ENCODE data around the gene GNB1L.

Gene GNB1L

DNA sequence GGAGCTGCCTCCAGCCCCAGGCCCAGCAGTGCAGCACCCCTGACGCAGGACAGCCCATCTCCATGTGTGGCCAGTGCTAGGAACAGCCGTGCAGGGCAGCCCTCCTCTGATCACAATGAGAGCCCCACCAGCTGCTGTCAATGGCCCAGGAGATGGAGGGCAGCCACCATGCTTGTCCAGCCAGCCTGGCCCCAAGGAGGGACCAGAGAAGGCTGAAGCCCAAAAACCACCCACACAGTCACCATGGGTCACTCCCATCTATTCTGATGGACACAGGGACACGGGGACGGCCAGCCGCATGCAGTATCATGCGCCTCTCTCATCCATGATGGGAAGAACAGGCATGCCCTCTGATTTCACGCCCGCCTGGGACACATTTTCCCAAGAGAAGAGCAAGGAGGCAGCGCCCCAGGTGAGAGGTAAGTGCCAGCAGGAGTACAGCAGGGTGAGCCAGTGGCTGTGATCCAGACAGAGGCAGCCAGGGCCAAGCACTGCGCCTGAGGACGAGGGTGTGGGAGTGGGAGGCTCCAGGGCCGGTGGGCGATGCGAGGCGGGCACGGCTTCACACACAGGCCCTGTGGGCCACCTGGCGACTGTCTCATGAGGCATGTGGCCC lies 33.6 kb upstream of the GNB1L start:
- H2AFZ ChIP-seq (ENCODE audit: low read length), result no peak overlapping the region
- no peak overlapping the region for H4K8ac ChIP-seq (ENCODE audit: low read depth, low read length)
- peak overlapping the region; percentile 1 for H3K4ac ChIP-seq (ENCODE audit: low read length)
- H3K79me1 ChIP-seq (ENCODE audit: low read depth, low read length), result peaks cover under 1% of the 10 kb centered on the region
- H3K9ac ChIP-seq (ENCODE audit: low read depth, low read length, poor library complexity), result peak overlapping the region; percentile 47
- peak overlapping the region; percentile 100 for H2BK12ac ChIP-seq (ENCODE audit: low read length)
- DNase-seq (ENCODE audit: low spot score), result no peak
- H2BK15ac ChIP-seq (ENCODE audit: low read length), result peak overlapping the region; percentile 98
- H3K4me1 ChIP-seq (ENCODE audit: control insufficient read depth in 2 of 2, insufficient read depth in 1 of 2, low read depth in 1 of 2, low read length in 2 of 2), result peaks cover 23 to 28% of the 10 kb centered on the region in 2 donors
- H3K4me2 ChIP-seq (ENCODE audit: insufficient read depth, low read length, poor library complexity, severe bottlenecking), result no peak overlapping the region
- peak overlapping the region; percentile 84 for H2BK120ac ChIP-seq (ENCODE audit: low read depth, low read length)
- H3K27me3 ChIP-seq (ENCODE audit: control insufficient read depth in 3 of 3, insufficient read depth in 3 of 3, low read depth in 1 of 3, low read length in 3 of 3), result peaks cover 0 to 3% (median 0%) of the 10 kb centered on the region in 3 experiments
- H3K18ac ChIP-seq (ENCODE audit: low read length), result peak overlapping the region; percentile 72
- no peak overlapping the region for H2BK5ac ChIP-seq (ENCODE audit: low read length)
- no peak overlapping the region for H4K91ac ChIP-seq (ENCODE audit: low read depth, low read length, poor library complexity)
- no CpG with 5 or more reads among the region's 17 CpGs for WGBS, 2 donors (ENCODE audit: extremely low coverage in 2 of 2, insufficient read length in 2 of 2, insufficient replicate concordance in 1 of 2)
- H2AK5ac ChIP-seq (ENCODE audit: low read depth, low read length), result peak overlapping the region; percentile 96
- H3K36me3 ChIP-seq (replicated peaks in 1 of 2; ENCODE audit: control insufficient read depth in 2 of 2, insufficient read depth in 2 of 2, low read length in 2 of 2), result no peaks in the 10 kb centered on the region
- H3K4me3 ChIP-seq (ENCODE audit: low read length in 2 of 2), result no peak overlapping the region
- peak overlapping the region; percentile 49 for H3K14ac ChIP-seq (ENCODE audit: low read length)
- H3K9me3 ChIP-seq (replicated peaks in 1 of 2; ENCODE audit: control insufficient read depth in 2 of 2, insufficient read depth in 1 of 2, low read depth in 1 of 2, low read length in 2 of 2), result no peaks in the 10 kb centered on the region
- H3K23ac ChIP-seq (ENCODE audit: low read depth, low read length, poor library complexity), result peak overlapping the region; percentile 30
- H3K27ac ChIP-seq (replicated peaks; ENCODE audit: low read length), result no peak overlapping the region

DNA sequence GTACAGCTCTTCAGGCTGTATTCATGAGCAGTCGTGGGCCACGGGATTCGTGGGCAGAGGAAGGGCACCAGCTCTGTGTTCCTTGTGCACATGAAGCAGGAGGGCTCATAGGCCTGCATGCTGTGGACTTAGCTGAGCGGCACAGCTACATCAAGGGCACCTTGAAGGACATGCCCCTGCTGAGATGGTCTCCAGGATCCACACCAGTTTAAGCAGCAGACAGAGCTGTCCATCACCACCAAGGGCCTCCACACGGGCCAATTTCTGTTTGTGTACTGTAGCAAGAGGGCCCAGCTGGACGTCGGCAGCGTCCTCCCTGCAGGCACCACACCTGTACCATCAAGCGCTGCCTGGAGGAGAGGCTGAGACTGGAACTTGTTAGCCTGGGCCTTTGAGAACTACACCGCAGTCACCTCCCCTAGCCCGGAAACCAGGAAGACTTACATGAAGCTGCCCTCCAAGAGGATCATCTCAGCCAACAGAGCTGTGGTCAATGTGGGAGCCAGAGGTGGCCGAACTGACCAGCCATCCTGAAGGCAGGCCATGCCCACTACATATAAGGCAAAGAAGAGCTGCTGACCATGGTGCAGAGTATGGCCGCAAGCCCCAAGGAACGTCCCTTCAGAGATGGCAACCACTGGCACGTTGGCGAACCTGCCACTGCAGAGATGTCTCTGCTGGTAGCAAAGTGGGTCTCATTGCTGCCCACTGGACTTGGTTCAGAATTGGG lies 32.7 kb upstream of the GNB1L start:
- no peak overlapping the region for H3K4ac ChIP-seq (ENCODE audit: low read length)
- peak overlapping the region; percentile 9 for H3K23ac ChIP-seq (ENCODE audit: low read depth, low read length, poor library complexity)
- H2BK5ac ChIP-seq (ENCODE audit: low read length), result no peak overlapping the region
- H3K79me1 ChIP-seq (ENCODE audit: low read depth, low read length), result no peaks in the 10 kb centered on the region
- H3K14ac ChIP-seq (ENCODE audit: low read length), result no peak overlapping the region
- H3K4me2 ChIP-seq (ENCODE audit: insufficient read depth, low read length, poor library complexity, severe bottlenecking), result no peak overlapping the region
- H3K18ac ChIP-seq (ENCODE audit: low read length), result peak overlapping the region; percentile 29
- H2BK120ac ChIP-seq (ENCODE audit: low read depth, low read length), result no peak overlapping the region
- no peak overlapping the region for H3K9ac ChIP-seq (ENCODE audit: low read depth, low read length, poor library complexity)
- peak overlapping the region; percentile 1 for H2BK12ac ChIP-seq (ENCODE audit: low read length)
- H3K36me3 ChIP-seq (replicated peaks in 1 of 2; ENCODE audit: control insufficient read depth in 2 of 2, insufficient read depth in 2 of 2, low read length in 2 of 2), result no peaks in the 10 kb centered on the region
- no peak overlapping the region for H4K91ac ChIP-seq (ENCODE audit: low read depth, low read length, poor library complexity)
- H2BK15ac ChIP-seq (ENCODE audit: low read length), result peak overlapping the region; percentile 98
- no peak overlapping the region for H4K8ac ChIP-seq (ENCODE audit: low read depth, low read length)
- peaks cover 18 to 28% of the 10 kb centered on the region in 2 donors for H3K4me1 ChIP-seq (ENCODE audit: control insufficient read depth in 2 of 2, insufficient read depth in 1 of 2, low read depth in 1 of 2, low read length in 2 of 2)
- no peak overlapping the region for H3K27ac ChIP-seq (replicated peaks; ENCODE audit: low read length)
- H2AFZ ChIP-seq (ENCODE audit: low read length), result no peak overlapping the region
- no peak overlapping the region for H3K4me3 ChIP-seq (ENCODE audit: low read length in 2 of 2)
- no peak for DNase-seq (ENCODE audit: low spot score)
- H3K9me3 ChIP-seq (replicated peaks in 1 of 2; ENCODE audit: control insufficient read depth in 2 of 2, insufficient read depth in 1 of 2, low read depth in 1 of 2, low read length in 2 of 2), result no peaks in the 10 kb centered on the region
- no CpG with 5 or more reads among the region's 16 CpGs for WGBS, 2 donors (ENCODE audit: extremely low coverage in 2 of 2, insufficient read length in 2 of 2, insufficient replicate concordance in 1 of 2)
- H3K27me3 ChIP-seq (ENCODE audit: control insufficient read depth in 3 of 3, insufficient read depth in 3 of 3, low read depth in 1 of 3, low read length in 3 of 3), result peaks cover 0 to 3% (median 0%) of the 10 kb centered on the region in 3 experiments
- peak overlapping the region; percentile 96 for H2AK5ac ChIP-seq (ENCODE audit: low read depth, low read length)

- H2AK5ac ChIP-seq (ENCODE audit: low read depth, low read length), result peak overlapping the region; percentile 98
Measured at GRCh38 chr22:19886605-19887255, 32.1 kb upstream of the GNB1L start.

More at GRCh38 chr22:19886605-19887255, 32.1 kb upstream of the GNB1L start:
- Histone ChIP-seq H3K18ac (ENCODE audit: low read length) (peak overlapping the region; percentile 84), H3K4me3 (ENCODE audit: low read length in 2 of 2) (no peak overlapping the region), H3K14ac (ENCODE audit: low read length) (peak overlapping the region; percentile 13), H2BK12ac (ENCODE audit: low read length) (peak overlapping the region; percentile 68), H3K27ac (replicated peaks; ENCODE audit: low read length) (no peak overlapping the region), H3K9me3 (replicated peaks in 1 of 2; ENCODE audit: control insufficient read depth in 2 of 2, insufficient read depth in 1 of 2, low read depth in 1 of 2, low read length in 2 of 2) (no peaks in the 10 kb centered on the region), H2BK120ac (ENCODE audit: low read depth, low read length) (no peak overlapping the region), H3K4me2 (ENCODE audit: insufficient read depth, low read length, poor library complexity, severe bottlenecking) (no peak overlapping the region), H3K9ac (ENCODE audit: low read depth, low read length, poor library complexity) (no peak overlapping the region), H3K23ac (ENCODE audit: low read depth, low read length, poor library complexity) (peak overlapping the region; percentile 69), H2BK5ac (ENCODE audit: low read length) (peak overlapping the region; percentile 45), H2BK15ac (ENCODE audit: low read length) (peak overlapping the region; percentile 94), H3K27me3 (ENCODE audit: control insufficient read depth in 3 of 3, insufficient read depth in 3 of 3, low read depth in 1 of 3, low read length in 3 of 3) (peaks cover 0 to 3% (median 0%) of the 10 kb centered on the region in 3 experiments), H4K8ac (ENCODE audit: low read depth, low read length) (no peak overlapping the region), H3K4me1 (ENCODE audit: control insufficient read depth in 2 of 2, insufficient read depth in 1 of 2, low read depth in 1 of 2, low read length in 2 of 2) (peaks cover 14 to 26% of the 10 kb centered on the region in 2 donors), H3K4ac (ENCODE audit: low read length) (no peak overlapping the region), H3K36me3 (replicated peaks in 1 of 2; ENCODE audit: control insufficient read depth in 2 of 2, insufficient read depth in 2 of 2, low read length in 2 of 2) (no peaks in the 10 kb centered on the region), H2AFZ (ENCODE audit: low read length) (no peak overlapping the region), H4K91ac (ENCODE audit: low read depth, low read length, poor library complexity) (no peak overlapping the region), H3K79me1 (ENCODE audit: low read depth, low read length) (no peaks in the 10 kb centered on the region)
- no peak for DNase-seq (ENCODE audit: low spot score)
- no CpG with 5 or more reads among the region's 12 CpGs for WGBS, 2 donors (ENCODE audit: extremely low coverage in 2 of 2, insufficient read length in 2 of 2, insufficient replicate concordance in 1 of 2)
